Mesothelial cell of epicardium (in vitro differentiated cells): Measurements from ENCODE around the gene CCR4. TPM values are rescaled to one million over a fixed set of nuclear protein-coding genes. Genes with fewer than 3 reads are reported as not detected.
"Not testable (repeated sequence)": the region's sequence is repeated elsewhere in the genome, so short reads cannot be mapped to it uniquely, and the experiment has no call there.

Experiments
- DNase-seq, 2 experiments: peaks; one replicate each; pipeline ENCODE4 v3.0.0; 2021; ENCODE audit warnings: low spot score in 2 of 2; ENCODE audit not compliant: unreplicated experiment in 2 of 2
- H3K27ac Mint-ChIP-seq: 2 replicates; pipeline ENCODE4 v1.8.0; 2021; ENCODE audit warnings: mixed read lengths
- H3K27me3 Mint-ChIP-seq: 2 replicates; pipeline ENCODE4 v1.8.0; 2021; ENCODE audit warnings: low read depth, mixed read lengths
- H3K36me3 Mint-ChIP-seq: 2 replicates; pipeline ENCODE4 v1.8.0; 2021; ENCODE audit warnings: mixed read lengths
- H3K4me1 Mint-ChIP-seq: 2 replicates; pipeline ENCODE4 v1.8.0; 2021; ENCODE audit warnings: mixed read lengths
- H3K4me3 Mint-ChIP-seq: 2 replicates; pipeline ENCODE4 v1.8.0; 2021; ENCODE audit warnings: mild to moderate bottlenecking, moderate library complexity, mixed read lengths
- H3K9me3 Mint-ChIP-seq: 2 replicates; pipeline ENCODE4 v1.8.0; 2021; ENCODE audit warnings: mixed read lengths
- CTCF ChIP-seq: fragments of 200-600 bp; sonication (generic); IDR thresholded peaks from one replicate; pipeline ENCODE4 v1.5.0; 2021; ENCODE audit warnings: antibody characterized with exemption; ENCODE audit not compliant: unreplicated experiment
- total RNA-seq: library from RNA; stranded (reverse); gene quantifications from 3 replicates; pipeline ENCODE4 v1.2.1, GENCODE V29; 2021

CCR4 gene
- total RNA-seq, 1 donor from 2014 or later: not detected

GRCh38 chr3:32913790-32914446, 37.5 kb upstream of the CCR4 start:
- no peaks in the 10 kb centered on the region for H3K36me3 Mint-ChIP-seq
- peaks cover 4% of the 10 kb centered on the region for H3K9me3 Mint-ChIP-seq
- no peak overlapping the region for H3K27ac Mint-ChIP-seq
- H3K27me3 Mint-ChIP-seq: no peaks in the 10 kb centered on the region
- DNase-seq: no peak
- no peak overlapping the region for H3K4me3 Mint-ChIP-seq
- no peaks in the 10 kb centered on the region for H3K4me1 Mint-ChIP-seq
- TF ChIP-seq CTCF: no peak

GRCh38 chr3:32919920-32920319, 31.5 kb upstream of the CCR4 start:
- no peak overlapping the region for H3K4me3 Mint-ChIP-seq
- H3K36me3 Mint-ChIP-seq: no peaks in the 10 kb centered on the region
- H3K27ac Mint-ChIP-seq: no peak overlapping the region
- TF ChIP-seq CTCF: no peak
- no peaks in the 10 kb centered on the region for H3K4me1 Mint-ChIP-seq
- H3K9me3 Mint-ChIP-seq: no peaks in the 10 kb centered on the region
- no peak for DNase-seq
- no peaks in the 10 kb centered on the region for H3K27me3 Mint-ChIP-seq

- no peaks in the 10 kb centered on the region for H3K9me3 Mint-ChIP-seq
- H3K4me1 Mint-ChIP-seq: no peaks in the 10 kb centered on the region
- no peak overlapping the region for H3K4me3 Mint-ChIP-seq
- H3K27me3 Mint-ChIP-seq: no peaks in the 10 kb centered on the region
- no peak for TF ChIP-seq CTCF
- H3K36me3 Mint-ChIP-seq: no peaks in the 10 kb centered on the region
- H3K27ac Mint-ChIP-seq: no peak overlapping the region
- DNase-seq: no peak
Measured at GRCh38 chr3:32922078-32922477, 29.4 kb upstream of the CCR4 start.

GRCh38 chr3:32930161-32930560, 21.3 kb upstream of the CCR4 start:
- no peak for DNase-seq
- peaks cover 10% of the 10 kb centered on the region for H3K9me3 Mint-ChIP-seq
- no peaks in the 10 kb centered on the region for H3K4me1 Mint-ChIP-seq
- peaks cover 3% of the 10 kb centered on the region for H3K36me3 Mint-ChIP-seq
- H3K27ac Mint-ChIP-seq: no peak overlapping the region
- no peaks in the 10 kb centered on the region for H3K27me3 Mint-ChIP-seq
- TF ChIP-seq CTCF: no peak
- no peak overlapping the region for H3K4me3 Mint-ChIP-seq

GRCh38 chr3:32931273-32931672, 20.2 kb upstream of the CCR4 start:
- H3K27me3 Mint-ChIP-seq, H3K4me1 Mint-ChIP-seq, H3K27ac Mint-ChIP-seq, H3K4me3 Mint-ChIP-seq, H3K36me3 Mint-ChIP-seq, DNase-seq: not testable (repeated sequence)
- H3K9me3 Mint-ChIP-seq: peaks cover 16% of the 10 kb centered on the region

- H3K4me1 Mint-ChIP-seq: no peaks in the 10 kb centered on the region
- H3K27me3 Mint-ChIP-seq: no peaks in the 10 kb centered on the region
- peaks cover 6% of the 10 kb centered on the region for H3K9me3 Mint-ChIP-seq
- H3K27ac Mint-ChIP-seq: no peak overlapping the region
- no peaks in the 10 kb centered on the region for H3K36me3 Mint-ChIP-seq
- TF ChIP-seq CTCF: peak; percentile 62
- H3K4me3 Mint-ChIP-seq: no peak overlapping the region
- DNase-seq: no peak
Measured at GRCh38 chr3:32934150-32934742, 17.2 kb upstream of the CCR4 start.
